GM21367 (cell line): ENCODE data around the gene GUCY1A1.

Experiments
- ATAC-seq: cut with Tn5 transposase; IDR thresholded peaks from one replicate; pipeline ENCODE4 v1.9.1; 2021; ENCODE audit not compliant: unreplicated experiment

GUCY1A1 gene

GRCh38 chr4:155690044-155690837 lies 23.6 kb downstream of the GUCY1A1 start:
- ATAC-seq: no peak

- ATAC-seq: no peak
Measured at GRCh38 chr4:155692361-155692760, 25.7 kb downstream of the GUCY1A1 start.

GRCh38 chr4:155693015-155693663 lies 26.5 kb downstream of the GUCY1A1 start:
- ATAC-seq: no peak

- ATAC-seq: no peak
Measured at GRCh38 chr4:155694100-155694785, 27.6 kb downstream of the GUCY1A1 start.

- no peak for ATAC-seq
Measured at GRCh38 chr4:155696226-155696625, 29.6 kb downstream of the GUCY1A1 start.

- no peak for ATAC-seq
Measured at GRCh38 chr4:155696726-155697125, 30.1 kb downstream of the GUCY1A1 start.

GRCh38 chr4:155701827-155702226 lies 35.2 kb downstream of the GUCY1A1 start:
- no peak for ATAC-seq

- no peak for ATAC-seq
Measured at GRCh38 chr4:155703486-155704247, 37.0 kb downstream of the GUCY1A1 start.

GRCh38 chr4:155704841-155705404 lies 38.3 kb downstream of the GUCY1A1 start:
- ATAC-seq: no peak

- no peak for ATAC-seq
Measured at GRCh38 chr4:155705664-155706063, 39.0 kb downstream of the GUCY1A1 start.

- ATAC-seq: no peak
Measured at GRCh38 chr4:155706147-155706546, 39.5 kb downstream of the GUCY1A1 start.

GRCh38 chr4:155707251-155707650 lies 40.6 kb downstream of the GUCY1A1 start:
- ATAC-seq: no peak

GRCh38 chr4:155708782-155709181 lies 42.1 kb downstream of the GUCY1A1 start:
- ATAC-seq: no peak

- ATAC-seq: no peak
Measured at GRCh38 chr4:155709918-155710317, 43.3 kb downstream of the GUCY1A1 start.

GRCh38 chr4:155711556-155711955 lies 44.9 kb downstream of the GUCY1A1 start:
- ATAC-seq: no peak

GRCh38 chr4:155712846-155713245 lies 46.2 kb downstream of the GUCY1A1 start:
- ATAC-seq: no peak

GRCh38 chr4:155713911-155714310 lies 47.3 kb downstream of the GUCY1A1 start:
- ATAC-seq: no peak

- ATAC-seq: no peak
Measured at GRCh38 chr4:155722336-155722735, 55.7 kb downstream of the GUCY1A1 start.

- no peak for ATAC-seq
Measured at GRCh38 chr4:155722816-155723499, 56.3 kb downstream of the GUCY1A1 start.

- no peak for ATAC-seq
Measured at GRCh38 chr4:155724731-155725130, 58.1 kb downstream of the GUCY1A1 start.
